Mesenchymal stem cell (in vitro differentiated cells and primary cell): ENCODE measurements around the gene RLF.

Experiments used
- DNase-seq: peaks from one replicate; pipeline ENCODE4 v3.0.0-alpha.2; 2013
- H2AFZ ChIP-seq: one replicate; pipeline ENCODE4 v1.6.1; 2013; ENCODE audit warnings: low read depth, mild to moderate bottlenecking, control low read depth, inconsistent platforms, low read length, moderate library complexity
- H2AK5ac ChIP-seq: 2 replicates; pipeline ENCODE4 v1.6.1; 2013; ENCODE audit warnings: low read length, moderate library complexity, mild to moderate bottlenecking, inconsistent platforms; ENCODE audit not compliant: severe bottlenecking
- H2BK120ac ChIP-seq: one replicate; pipeline ENCODE4 v1.6.1; 2013; ENCODE audit warnings: low read depth, mild to moderate bottlenecking, inconsistent platforms, low read length, moderate library complexity
- H2BK12ac ChIP-seq, 2 experiments: one replicate each; pipeline ENCODE4 v1.6.1; 2013; ENCODE audit warnings: inconsistent platforms in 2 of 2, low read length in 2 of 2, mild to moderate bottlenecking in 2 of 2, moderate library complexity in 2 of 2, control low read depth in 1 of 2
- H2BK15ac ChIP-seq: one replicate; pipeline ENCODE4 v1.6.1; 2013; ENCODE audit warnings: mild to moderate bottlenecking, low read depth, inconsistent platforms; ENCODE audit not compliant: poor library complexity, severe bottlenecking
- H2BK5ac ChIP-seq: 2 replicates; pipeline ENCODE4 v1.6.1; 2013; ENCODE audit warnings: low read depth, mild to moderate bottlenecking, low read length, control low read depth, inconsistent platforms; ENCODE audit not compliant: poor library complexity, severe bottlenecking
- H3K14ac ChIP-seq, 2 experiments: one replicate each; pipeline ENCODE4 v1.6.1; 2013; ENCODE audit warnings: inconsistent platforms in 2 of 2, low read length in 2 of 2, control low read depth in 1 of 2, mild to moderate bottlenecking in 1 of 2, moderate library complexity in 1 of 2
- H3K18ac ChIP-seq, 2 experiments: one replicate each; pipeline ENCODE4 v1.6.1; 2013; ENCODE audit warnings: inconsistent platforms in 2 of 2, low read length in 2 of 2, control low read depth in 1 of 2, low read depth in 1 of 2, mild to moderate bottlenecking in 1 of 2
- H3K23ac ChIP-seq, 2 experiments: one replicate each; pipeline ENCODE4 v1.6.1; 2013; ENCODE audit warnings: inconsistent platforms in 2 of 2, low read length in 2 of 2, mild to moderate bottlenecking in 2 of 2, moderate library complexity in 2 of 2, control low read depth in 1 of 2
- H3K27ac ChIP-seq: 2 replicates; pipeline ENCODE4 v1.5.1; 2013; ENCODE audit warnings: mild to moderate bottlenecking, moderate library complexity, low read length, control low read depth, inconsistent platforms; ENCODE audit not compliant: poor library complexity, severe bottlenecking
- H3K27me3 ChIP-seq, 2 experiments: 2 replicates each; pipeline versions ENCODE4 v1.6.1 to v1.7.0; 2013; ENCODE audit warnings: low read length in 2 of 2, mild to moderate bottlenecking in 2 of 2, moderate library complexity in 2 of 2, control low read depth in 1 of 2, inconsistent platforms in 1 of 2; ENCODE audit not compliant: control insufficient read depth in 1 of 2, insufficient read depth in 1 of 2
- H3K36me3 ChIP-seq, 2 experiments: 2 replicates each; pipeline versions ENCODE4 v1.6.1 to v1.7.0; 2013; ENCODE audit warnings: low read length in 2 of 2, control low read depth in 1 of 2, inconsistent platforms in 1 of 2, low read depth in 1 of 2, mild to moderate bottlenecking in 1 of 2; ENCODE audit not compliant: insufficient read depth in 2 of 2, control insufficient read depth in 1 of 2
- H3K4ac ChIP-seq, 2 experiments: one replicate each; pipeline ENCODE4 v1.6.1; 2013; ENCODE audit warnings: inconsistent platforms in 2 of 2, low read length in 2 of 2, mild to moderate bottlenecking in 2 of 2, moderate library complexity in 2 of 2, control low read depth in 1 of 2, low read depth in 1 of 2
- H3K4me1 ChIP-seq: 2 replicates; pipeline ENCODE4 v1.6.1; 2013; ENCODE audit warnings: low read depth, low read length, control low read depth; ENCODE audit not compliant: control insufficient read depth, insufficient read depth
- H3K4me2 ChIP-seq: 2 replicates; pipeline ENCODE4 v1.6.1; 2013; ENCODE audit warnings: low read length, mild to moderate bottlenecking, inconsistent platforms; ENCODE audit not compliant: poor library complexity, severe bottlenecking
- H3K4me3 ChIP-seq, 2 experiments: 2 replicates each; pipeline versions ENCODE4 v1.5.1 to v1.7.0; 2013; ENCODE audit warnings: low read length in 2 of 2, mild to moderate bottlenecking in 2 of 2, control low read depth in 1 of 2, low read depth in 1 of 2; ENCODE audit not compliant: insufficient read depth in 1 of 2
- H3K79me1 ChIP-seq: replicated peaks from 2 replicates; pipeline ENCODE4 v1.6.1; 2013; ENCODE audit warnings: mild to moderate bottlenecking, control low read depth, low read length, inconsistent platforms; ENCODE audit not compliant: poor library complexity, severe bottlenecking
- H3K9ac ChIP-seq: 2 replicates; pipeline ENCODE4 v1.7.0; 2013; ENCODE audit warnings: mild to moderate bottlenecking, low read length, moderate library complexity
- H3K9me3 ChIP-seq: 2 replicates; pipeline ENCODE4 v1.7.0; 2013; ENCODE audit warnings: mild to moderate bottlenecking, low read length; ENCODE audit not compliant: control insufficient read depth
- H4K8ac ChIP-seq: one replicate; pipeline ENCODE4 v1.6.1; 2013; ENCODE audit warnings: inconsistent platforms, mild to moderate bottlenecking, low read length, moderate library complexity
- H4K91ac ChIP-seq: one replicate; pipeline ENCODE4 v1.6.1; 2013; ENCODE audit warnings: mild to moderate bottlenecking, low read length, inconsistent platforms
- WGBS: methylation state at CpG from one replicate; pipeline ENCODE4 v1.1.7; 2013; ENCODE audit warnings: mixed read lengths; 5-methylcytosine and 5-hydroxymethylcytosine counted together

The RLF gene

DNA sequence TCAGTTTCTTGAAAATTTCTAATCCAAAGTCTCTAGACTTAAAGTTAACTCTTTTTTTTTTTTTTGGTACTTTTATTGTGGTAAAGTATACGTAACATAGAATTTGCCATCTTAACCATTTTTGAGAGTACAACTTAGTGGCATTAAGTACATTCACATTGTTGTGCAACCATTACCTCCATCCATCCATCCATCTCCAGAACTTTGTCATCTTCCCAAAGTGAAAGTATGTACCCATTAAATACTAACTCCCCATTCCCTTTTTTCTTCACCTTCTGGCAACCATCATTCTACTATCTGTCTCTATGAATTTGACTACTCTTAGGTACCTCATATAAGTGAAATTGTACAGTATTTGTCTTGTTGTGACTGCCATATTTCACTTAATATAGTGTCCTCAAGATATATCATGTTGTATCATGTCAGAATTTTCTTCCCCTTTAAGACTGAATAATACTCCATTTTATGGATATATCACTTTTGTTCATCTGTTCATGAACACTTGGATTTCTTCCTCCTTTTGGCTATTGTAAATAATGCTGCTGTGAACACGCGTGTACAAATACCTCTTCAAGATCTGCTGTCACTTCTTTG, 18.4 kb downstream of the RLF start:
- no peak overlapping the region for H2BK15ac ChIP-seq
- DNase-seq: no peak
- no peak overlapping the region for H2AK5ac ChIP-seq
- H3K27me3 ChIP-seq: no peaks in the 10 kb centered on the region
- no peak overlapping the region for H3K4me3 ChIP-seq
- H3K14ac ChIP-seq: no peak overlapping the region
- peaks cover 9% of the 10 kb centered on the region for H3K79me1 ChIP-seq
- H2BK5ac ChIP-seq: no peak overlapping the region
- no peak overlapping the region for H3K23ac ChIP-seq
- no peak overlapping the region for H2BK120ac ChIP-seq
- H3K36me3 ChIP-seq: no peaks in the 10 kb centered on the region
- 100% methylated on average over 3 of the region's 3 CpGs for WGBS
- H3K4me2 ChIP-seq: no peak overlapping the region
- no peaks in the 10 kb centered on the region for H3K4me1 ChIP-seq
- no peak overlapping the region for H3K9ac ChIP-seq
- H3K9me3 ChIP-seq: no peaks in the 10 kb centered on the region
- no peak overlapping the region for H4K8ac ChIP-seq
- no peak overlapping the region for H2BK12ac ChIP-seq
- H3K4ac ChIP-seq: no peak overlapping the region
- H4K91ac ChIP-seq: no peak overlapping the region
- H2AFZ ChIP-seq: no peak overlapping the region
- no peak overlapping the region for H3K18ac ChIP-seq
- H3K27ac ChIP-seq: no peak overlapping the region

DNA sequence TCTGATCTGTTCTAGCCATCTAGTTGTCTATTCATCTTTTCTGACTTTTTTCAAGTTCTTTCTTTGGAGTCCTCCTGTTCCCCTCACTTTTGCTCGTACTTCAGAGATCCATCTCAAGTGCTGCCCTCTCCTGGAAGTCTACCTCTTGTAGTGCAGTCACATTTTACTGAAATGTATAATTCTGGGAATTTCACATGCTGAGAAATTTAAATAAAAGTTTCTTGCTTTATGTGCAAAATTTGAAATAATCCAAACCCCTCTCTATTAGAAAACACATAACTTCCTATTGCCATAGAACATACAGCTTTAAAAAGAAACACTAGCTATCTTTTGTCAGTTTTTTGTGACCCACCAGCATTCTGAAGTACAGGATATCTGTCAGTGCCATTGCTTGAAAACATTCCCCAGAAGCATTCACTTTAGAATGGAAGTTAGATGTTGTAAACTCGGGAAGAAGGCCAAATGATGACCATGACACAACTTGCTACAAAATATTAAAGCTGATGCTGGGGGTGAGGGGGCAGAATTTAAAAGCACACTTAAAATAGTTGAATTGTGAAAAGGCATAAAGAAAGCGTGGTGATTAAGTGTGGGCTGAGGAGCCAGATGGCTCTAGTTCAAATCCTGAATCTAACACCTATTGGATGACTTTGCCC, 22.0 kb downstream of the RLF start:
- H3K79me1 ChIP-seq: peaks cover 8% of the 10 kb centered on the region
- no peak overlapping the region for H3K4ac ChIP-seq
- 64% methylated on average over 2 of the region's 3 CpGs for WGBS

DNA sequence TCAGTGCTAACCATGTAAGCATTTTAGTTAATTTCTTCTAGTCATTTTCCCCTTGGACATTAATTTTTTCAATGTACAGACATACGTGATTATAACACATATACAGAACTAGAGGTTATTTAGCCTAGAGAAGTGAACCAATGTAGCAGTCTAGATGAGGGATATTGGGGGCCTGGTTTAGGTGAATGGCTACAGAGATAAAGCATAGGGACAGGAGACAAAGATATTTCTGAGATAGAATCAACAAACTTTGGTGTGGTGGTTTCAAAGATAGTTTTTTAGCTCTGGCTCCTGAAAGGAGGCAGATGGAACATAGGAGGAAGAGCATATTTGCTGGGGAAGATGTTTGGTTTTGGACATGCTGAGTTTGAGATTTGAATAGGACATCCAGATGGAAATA, 23.0 kb downstream of the RLF start:
- Histone ChIP-seq H3K23ac (no peak overlapping the region), H2BK15ac (no peak overlapping the region), H4K91ac (no peak overlapping the region), H3K36me3 (peaks cover 0 to 3% of the 10 kb centered on the region in 2 experiments), H3K14ac (no peak overlapping the region), H2BK5ac (no peak overlapping the region), H3K4me3 (no peak overlapping the region), H4K8ac (no peak overlapping the region), H3K4me2 (no peak overlapping the region), H3K4ac (no peak overlapping the region), H3K18ac (no peak overlapping the region), H2BK120ac (no peak overlapping the region), H3K79me1 (peaks cover 9% of the 10 kb centered on the region), H2AFZ (no peak overlapping the region), H3K4me1 (no peaks in the 10 kb centered on the region), H3K9me3 (no peaks in the 10 kb centered on the region), H3K27ac (no peak overlapping the region), H3K9ac (no peak overlapping the region), H2BK12ac (no peak overlapping the region), H3K27me3 (no peaks in the 10 kb centered on the region), H2AK5ac (no peak overlapping the region)
- WGBS: 100% methylated on average over 1 of the region's 1 CpG
- no peak for DNase-seq

More for the DNA sequence above, 22.0 kb downstream of the RLF start:
- no peak overlapping the region for H2AK5ac ChIP-seq
- peak; percentile 55 for DNase-seq
- no peak overlapping the region for H2BK12ac ChIP-seq
- no peak overlapping the region for H4K8ac ChIP-seq
- peak overlapping the region; percentile 24 for H3K9ac ChIP-seq
- H3K23ac ChIP-seq: no peak overlapping the region
- no peaks in the 10 kb centered on the region for H3K9me3 ChIP-seq
- no peak overlapping the region for H3K4me2 ChIP-seq
- H4K91ac ChIP-seq: no peak overlapping the region
- no peaks in the 10 kb centered on the region for H3K4me1 ChIP-seq
- H3K36me3 ChIP-seq: no peaks in the 10 kb centered on the region
- H3K4me3 ChIP-seq: no peak overlapping the region
- H2BK5ac ChIP-seq: no peak overlapping the region
- H3K18ac ChIP-seq: no peak overlapping the region
- H2BK15ac ChIP-seq: no peak overlapping the region
- H3K14ac ChIP-seq: no peak overlapping the region
- no peak overlapping the region for H2BK120ac ChIP-seq
- H2AFZ ChIP-seq: no peak overlapping the region
- H3K27ac ChIP-seq: no peak overlapping the region
- no peaks in the 10 kb centered on the region for H3K27me3 ChIP-seq

DNA sequence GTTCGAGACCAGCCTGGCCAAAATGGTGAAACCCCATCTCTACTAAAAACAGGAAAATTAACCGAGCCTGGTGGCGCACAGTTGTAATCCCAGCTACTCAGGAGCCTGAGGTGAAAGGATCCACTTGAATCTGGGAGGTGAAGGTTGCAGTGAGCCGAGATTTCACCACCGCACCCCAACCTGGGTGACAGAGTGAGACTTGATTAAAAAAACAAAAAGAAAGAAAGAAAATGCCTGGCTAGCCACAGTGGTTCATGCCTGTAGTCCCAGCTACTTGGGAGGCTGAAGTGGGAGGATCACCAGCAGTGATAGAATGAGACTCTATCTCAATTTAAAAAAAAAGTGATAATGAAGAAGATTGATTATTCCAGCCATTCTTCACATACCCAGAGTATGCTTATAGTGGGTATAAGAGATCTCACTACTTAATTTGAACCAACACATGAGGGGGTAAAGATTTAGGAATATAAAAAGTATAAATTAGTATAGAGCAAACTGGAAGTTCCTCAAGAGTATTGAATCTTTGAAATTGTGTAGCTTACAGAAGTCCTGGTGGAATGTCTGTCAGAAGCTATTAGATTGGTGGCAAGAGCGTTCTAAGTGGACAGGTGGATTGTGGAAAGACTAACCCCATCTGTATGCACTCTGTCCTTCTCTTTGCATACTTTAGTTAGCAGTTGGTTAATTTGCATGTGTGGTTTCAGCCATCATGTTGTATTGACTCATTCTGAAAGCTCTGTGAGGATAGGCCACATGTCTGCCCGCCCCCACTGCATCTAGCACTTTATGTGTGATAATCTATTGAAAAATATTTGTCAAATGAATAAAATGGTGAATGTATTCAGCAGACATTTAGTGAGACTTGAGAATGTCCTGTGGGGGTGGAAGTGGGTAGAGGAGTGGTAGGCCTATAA, 25.0 kb downstream of the RLF start:
- Histone ChIP-seq H3K79me1 (peaks cover 11% of the 10 kb centered on the region), H3K36me3 (peaks cover 2 to 20% of the 10 kb centered on the region in 2 experiments), H3K27ac (no peak overlapping the region), H4K8ac (no peak overlapping the region), H3K23ac (no peak overlapping the region), H3K4me3 (no peak overlapping the region), H3K27me3 (no peaks in the 10 kb centered on the region), H2AFZ (no peak overlapping the region), H2BK15ac (no peak overlapping the region), H3K4me1 (no peaks in the 10 kb centered on the region), H3K18ac (no peak overlapping the region), H3K9me3 (no peaks in the 10 kb centered on the region), H2BK12ac (no peak overlapping the region), H4K91ac (no peak overlapping the region), H2BK5ac (no peak overlapping the region), H3K14ac (no peak overlapping the region), H3K4me2 (no peak overlapping the region), H3K9ac (no peak overlapping the region), H3K4ac (no peak overlapping the region), H2BK120ac (no peak overlapping the region), H2AK5ac (no peak overlapping the region)
- WGBS: 99% methylated on average over 7 of the region's 7 CpGs
- DNase-seq: peak; percentile 47
